Measurements from ENCODE around the gene FEM1A. TPM values are rescaled to one million over a fixed set of nuclear protein-coding genes. Genes with fewer than 3 reads are reported as not detected.

The FEM1A gene, protein sequence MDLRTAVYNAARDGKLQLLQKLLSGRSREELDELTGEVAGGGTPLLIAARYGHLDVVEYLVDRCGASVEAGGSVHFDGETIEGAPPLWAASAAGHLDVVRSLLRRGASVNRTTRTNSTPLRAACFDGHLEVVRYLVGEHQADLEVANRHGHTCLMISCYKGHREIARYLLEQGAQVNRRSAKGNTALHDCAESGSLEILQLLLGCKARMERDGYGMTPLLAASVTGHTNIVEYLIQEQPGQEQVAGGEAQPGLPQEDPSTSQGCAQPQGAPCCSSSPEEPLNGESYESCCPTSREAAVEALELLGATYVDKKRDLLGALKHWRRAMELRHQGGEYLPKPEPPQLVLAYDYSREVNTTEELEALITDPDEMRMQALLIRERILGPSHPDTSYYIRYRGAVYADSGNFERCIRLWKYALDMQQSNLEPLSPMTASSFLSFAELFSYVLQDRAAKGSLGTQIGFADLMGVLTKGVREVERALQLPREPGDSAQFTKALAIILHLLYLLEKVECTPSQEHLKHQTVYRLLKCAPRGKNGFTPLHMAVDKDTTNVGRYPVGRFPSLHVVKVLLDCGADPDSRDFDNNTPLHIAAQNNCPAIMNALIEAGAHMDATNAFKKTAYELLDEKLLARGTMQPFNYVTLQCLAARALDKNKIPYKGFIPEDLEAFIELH
- 8.4 and 8.5 TPM in 2 replicates for total RNA-seq

DNA sequence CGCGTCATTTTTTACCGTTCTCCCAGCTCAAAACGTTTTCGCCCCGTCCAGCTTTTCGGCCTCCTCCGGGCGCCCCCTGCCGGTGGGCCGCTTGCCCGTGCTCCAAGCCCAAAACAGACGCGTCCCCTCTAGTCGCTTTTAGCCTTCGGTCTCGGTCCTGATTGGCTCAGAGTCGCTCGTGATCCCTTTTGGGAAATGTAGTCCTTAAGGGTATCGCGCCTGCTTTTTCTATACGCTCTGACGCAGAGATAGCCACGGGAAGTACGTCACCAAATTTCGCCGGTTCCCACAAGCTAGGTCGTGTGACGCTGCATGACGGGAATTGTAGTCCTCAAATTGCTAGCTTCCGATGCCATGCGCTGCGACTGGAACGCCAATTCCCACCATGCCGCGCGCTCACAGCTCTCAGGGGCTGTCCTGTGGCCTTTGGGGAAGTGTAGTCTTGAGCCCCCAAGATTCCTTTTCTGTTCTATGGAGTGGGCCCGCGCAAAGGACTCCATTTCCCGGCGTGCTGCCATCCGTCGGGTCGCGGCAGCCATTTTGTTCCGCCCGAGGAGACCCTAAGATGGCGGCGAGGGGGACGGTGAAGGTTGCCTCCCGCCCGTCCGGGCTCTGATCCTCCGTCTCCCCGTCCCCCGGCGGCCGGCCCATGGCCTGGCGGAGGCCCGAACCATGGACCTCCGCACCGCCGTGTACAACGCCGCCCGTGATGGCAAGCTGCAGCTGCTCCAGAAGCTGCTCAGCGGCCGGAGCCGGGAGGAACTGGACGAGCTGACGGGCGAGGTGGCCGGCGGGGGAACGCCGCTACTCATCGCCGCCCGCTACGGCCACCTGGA, at the start of gene FEM1A:
FEM1A (plus strand) TSS at position 552 of the 836 bp plus-strand sequence; CDS start at position 673, 121 bp downstream.

DNA sequence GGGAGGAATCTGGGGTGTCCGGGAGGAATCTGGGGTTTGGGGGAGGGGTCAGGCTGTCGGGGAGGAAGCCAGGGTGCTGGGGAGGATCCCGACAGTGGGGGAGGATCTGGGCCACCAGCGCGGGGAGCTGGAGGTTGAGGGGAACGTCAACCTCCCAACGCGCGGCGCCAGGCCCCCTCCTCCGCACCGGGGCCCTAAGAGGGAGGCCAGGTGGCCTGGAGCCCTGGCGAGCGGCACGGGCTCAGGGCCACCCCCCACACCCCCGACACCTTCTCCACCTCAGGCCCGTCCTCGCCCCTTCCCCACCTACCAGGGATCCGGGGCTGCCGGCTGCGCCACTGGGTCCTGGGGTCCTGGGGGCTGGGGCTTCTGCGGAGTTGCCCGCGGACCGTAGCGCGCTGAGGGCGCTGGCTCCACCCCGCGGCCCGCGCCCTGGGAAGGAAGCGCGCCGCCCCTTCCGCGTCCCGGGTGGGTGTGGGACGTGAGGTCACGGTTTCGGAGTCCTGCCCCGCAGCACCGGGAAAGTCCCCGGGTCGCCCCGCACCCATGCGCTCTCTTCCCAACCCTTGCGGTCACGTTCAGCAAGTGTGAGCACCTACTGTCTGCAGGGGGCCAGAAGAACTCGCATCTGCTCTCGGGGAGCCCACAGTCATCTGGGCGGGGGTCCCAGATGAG, 39.9 kb downstream of the FEM1A start, which contains the start of gene TICAM1:
TICAM1 (minus strand) TSS at position 409 of the 675 bp plus-strand sequence. CDS start 13,335 bp downstream, outside the sequence.

Small RNA genes lying within 50 kb of the gene (small RNA-seq; reads per million reads assigned to genes)
- not detected for gene MIR7-3

Other genes with a start within 250 kb of the FEM1A start
- 0.43 and 1.7 TPM in 2 replicates for gene SEMA6B, start 232.1 kb upstream of the FEM1A start, total RNA-seq
- gene TNFAIP8L1, start 152.2 kb upstream of the FEM1A start, total RNA-seq: 1.6 and 1.8 TPM in 2 replicates
- 133 and 176 TPM in 2 replicates for gene MYDGF, start 121.4 kb upstream of the FEM1A start, total RNA-seq
- gene DPP9, start 67.9 kb upstream of the FEM1A start, total RNA-seq: 31.2 and 42.4 TPM in 2 replicates
- gene TICAM1, start 40.0 kb downstream of the FEM1A start, total RNA-seq: 1.7 and 1.8 TPM in 2 replicates
- 265 and 328 TPM in 2 replicates for gene PLIN3, start 75.9 kb downstream of the FEM1A start, total RNA-seq
- 0.11 TPM in 1 of 2 replicates, not detected in the other for gene ARRDC5, start 111.2 kb downstream of the FEM1A start, total RNA-seq
- gene UHRF1, start 117.8 kb downstream of the FEM1A start, total RNA-seq: 13.2 and 17.9 TPM in 2 replicates
- gene KDM4B, start 177.4 kb downstream of the FEM1A start, total RNA-seq: 21.2 and 23.6 TPM in 2 replicates

All from articular chondrocyte of knee joint (primary cell).